K562 (cell line): Measurements from ENCODE around the gene ARHGEF7. TPM values are rescaled to one million over a fixed set of nuclear protein-coding genes. Genes with fewer than 3 reads are reported as not detected.

Experiments used
- ATAC-seq: fragments of 200-7000 bp; cut with Tn5 transposase; 3 replicates; pipeline ENCODE4 v1.9.1; 2020; ENCODE audit warnings: moderate library complexity
- BruUV-seq: library from RNA; stranded (reverse); fragments of 400-500 nt; replicated peaks from 2 replicates; lab custom pipeline; 2021; lab: Mats Ljungman, UMichigan
- CTCF ChIA-PET: fragments of 300-600 bp; formaldehyde crosslinking; extraction: SDS; loops from one replicate; lab custom pipeline; 2021; ENCODE audit warnings: low intra/inter-chr PET ratio; lab: Yijun Ruan, JAX
- POLR2A ChIA-PET: fragments of 300-600, 350-650 bp; sonication (Branson Sonifier 250); formaldehyde crosslinking; extraction: SDS; loops from one replicate; lab custom pipeline; 2021; ENCODE audit warnings: antibody characterized with exemption, inconsistent platforms; lab: Yijun Ruan, JAX
- DNase-seq, 4 experiments: peaks; one replicate each; pipeline versions ENCODE4 v3.0.0 to v3.0.0-alpha.2; 2011 to 2018; ENCODE audit warnings: low spot score in 3 of 4, mixed read lengths in 3 of 4; ENCODE audit errors: extremely low read depth in 1 of 4
- FAIRE-seq: peaks from 2 replicates; lab custom pipeline; 2011; peaks lifted over from hg19 to GRCh38; lab: Jason Lieb, UNC
- H2AFZ ChIP-seq: 2 replicates; pipeline ENCODE4 v1.6.0; 2011; ENCODE audit warnings: low read depth, low read length, control low read depth, inconsistent platforms
- H3K27ac ChIP-seq: fragments of 200-600 bp; 3 replicates; pipeline ENCODE4 v1.8.0; 2011; ENCODE audit warnings: low read depth, mild to moderate bottlenecking, control low read depth, inconsistent platforms, low read length, moderate library complexity, mixed read lengths; ENCODE audit errors: extremely low read depth
- H3K27me3 ChIP-seq, 2 experiments: fragments of 300-600 bp in 1 of 2; 2 replicates in 1 of 2; 3 replicates in 1 of 2; pipeline versions ENCODE4 v1.6.0 to v1.8.0; 2011; ENCODE audit warnings: inconsistent platforms in 2 of 2, low read length in 2 of 2, mild to moderate bottlenecking in 1 of 2, mixed read lengths in 1 of 2, moderate library complexity in 1 of 2; ENCODE audit not compliant: control insufficient read depth in 2 of 2, insufficient read depth in 2 of 2
- H3K36me3 ChIP-seq: fragments of 300-600 bp; 3 replicates; pipeline ENCODE4 v1.8.0; 2011; ENCODE audit warnings: mild to moderate bottlenecking, low read length, inconsistent platforms; ENCODE audit not compliant: control insufficient read depth, insufficient read depth
- H3K4me1 ChIP-seq, 2 experiments: fragments of 200-600 bp in 1 of 2; replicated peaks in 1 of 2; 2 replicates in 1 of 2; 3 replicates in 1 of 2; pipeline versions ENCODE4 v1.5.1 to v1.8.0; 2011; ENCODE audit warnings: inconsistent platforms in 2 of 2, low read length in 2 of 2, mild to moderate bottlenecking in 1 of 2, mixed read lengths in 1 of 2, moderate library complexity in 1 of 2; ENCODE audit not compliant: control insufficient read depth in 2 of 2, insufficient read depth in 2 of 2
- H3K4me2 ChIP-seq: 2 replicates; pipeline ENCODE4 v1.6.1; 2011; ENCODE audit warnings: low read length, control low read depth, inconsistent platforms, mixed read lengths; ENCODE audit not compliant: insufficient read depth
- H3K4me3 ChIP-seq: fragments of 200-600 bp; sonication (generic), shearing (Covaris generic); 2 replicates; pipeline ENCODE4 v1.5.1; 2016; ENCODE audit warnings: control low read depth, inconsistent platforms
- H3K79me2 ChIP-seq: fragments of 200-600 bp; 3 replicates; pipeline ENCODE4 v1.8.0; 2011; ENCODE audit warnings: low read length, inconsistent platforms; ENCODE audit not compliant: control insufficient read depth, insufficient read depth
- H3K9ac ChIP-seq, 2 experiments: 2 replicates each; pipeline versions ENCODE4 v1.6.0 to v1.6.1; 2011; ENCODE audit warnings: low read depth in 2 of 2, low read length in 2 of 2, control low read depth in 1 of 2, inconsistent platforms in 1 of 2, mild to moderate bottlenecking in 1 of 2, mixed read lengths in 1 of 2; ENCODE audit not compliant: insufficient read depth in 1 of 2
- H3K9me1 ChIP-seq: one replicate; pipeline ENCODE4 v1.6.0; 2011; ENCODE audit warnings: inconsistent platforms, mild to moderate bottlenecking, low read length, moderate library complexity; ENCODE audit not compliant: control insufficient read depth, insufficient read depth
- H3K9me3 ChIP-seq: replicated peaks from 2 replicates; pipeline ENCODE4 v1.5.1; 2011; ENCODE audit warnings: low read depth, low read length, inconsistent platforms; ENCODE audit not compliant: control insufficient read depth, insufficient read depth
- H4K20me1 ChIP-seq: replicated peaks from 2 replicates; pipeline ENCODE4 v1.6.1; 2011; ENCODE audit warnings: low read length, inconsistent platforms, mixed read lengths; ENCODE audit not compliant: control insufficient read depth, insufficient read depth
- EP300 ChIP-seq: IDR thresholded peaks from 2 replicates; pipeline ENCODE4 v1.6.1; 2012; ENCODE audit warnings: low read length, improper control_type of control experiment
- FIP1L1 ChIP-seq: fragments of 200-400 bp; formaldehyde crosslinking; IDR thresholded peaks from 2 replicates; pipeline ENCODE4 v1.6.1; 2018; ENCODE audit warnings: mild to moderate bottlenecking, low read depth, low read length; ENCODE audit not compliant: poor library complexity, severe bottlenecking
- FOXK2 ChIP-seq, 2 experiments: fragments of 450-650 bp; IDR thresholded peaks in 1 of 2; conservative IDR thresholded peaks in 1 of 2; 2 replicates each; pipeline ENCODE4 v1.6.1; 2016; ENCODE audit warnings: low read depth in 2 of 2, mild to moderate bottlenecking in 1 of 2
- MXD1 ChIP-seq: fragments of 250-450 bp; sonication (Bioruptor Pico); IDR thresholded peaks from 2 replicates; pipeline ENCODE4 v1.8.0; 2021; ENCODE audit warnings: borderline replicate concordance, mild to moderate bottlenecking, moderate library complexity; ENCODE audit not compliant: poor library complexity, severe bottlenecking
- RAD51 ChIP-seq: fragments of 450-650 bp; IDR thresholded peaks from 2 replicates; pipeline ENCODE4 v1.7.1; 2016; ENCODE audit warnings: low read depth, mild to moderate bottlenecking, borderline replicate concordance
- SAFB ChIP-seq: fragments of 200-400 bp; formaldehyde crosslinking; IDR thresholded peaks from 2 replicates; pipeline ENCODE4 v1.6.1; 2017; ENCODE audit warnings: low read depth, low read length, borderline replicate concordance
- SNIP1 ChIP-seq: fragments of 450-650 bp; IDR thresholded peaks from 2 replicates; pipeline ENCODE4 v1.7.1; 2017; ENCODE audit warnings: low read depth, mild to moderate bottlenecking
- USF1 ChIP-seq: sonication (generic); formaldehyde crosslinking; IDR thresholded peaks from 2 replicates; pipeline ENCODE4 v1.9.0; 2022; ENCODE audit warnings: mild to moderate bottlenecking, missing genetic modification reagents
- ZNF655 ChIP-seq: fragments of 250-450 bp; sonication (Bioruptor Pico); IDR thresholded peaks from 2 replicates; pipeline ENCODE4 v1.5.0; 2021
- WGBS: fragments of 100-300 bp; shearing (Covaris generic); methylation state at CpG from one replicate; pipeline ENCODE4 v1.1.6; 2016; ENCODE audit warnings: low coverage, mixed read lengths; ENCODE audit not compliant: insufficient coverage; ENCODE audit errors: missing lambda C conversion rate; 5-methylcytosine and 5-hydroxymethylcytosine counted together
- in situ Hi-C: fragments of 300-500 bp; cut with MboI; formaldehyde crosslinking; loops from 4 replicates; pipeline ENCODE4 v1.15.0; 2018; ENCODE audit warnings: inconsistent platforms, mixed read lengths
- intact Hi-C: fragments of 100-400 bp; cut with micrococcal nuclease; formaldehyde crosslinking; loops from 2 replicates; pipeline ENCODE4 v1.14.2; 2022
- polyA plus RNA-seq, 8 experiments: library from polyadenylated mRNA; depleted of rRNA in 4 of 8; stranded (reverse) in 5 of 8; unstranded in 3 of 8; fragments of >200 nt; fragmentation: Nextera tagmentation in 2 of 8; fragmentation: Illumina TruSeq in 1 of 8; extraction: Ambion mirVana in 2 of 8; extraction: Trizol in 1 of 8; gene quantifications; 2 replicates each; pipeline versions ENCODE4 v1.2.1 to v1.2.3, GENCODE V29; 2011 to 2014; ENCODE audit warnings: inconsistent platforms in 1 of 8, missing spikeins in 1 of 8
- total RNA-seq, 7 experiments: library from RNA; depleted of rRNA in 6 of 7; stranded (reverse); fragments of >200 nt in 6 of 7; fragmentation: Illumina TruSeq in 2 of 7; extraction: Trizol in 2 of 7; gene quantifications; 2 replicates each; pipeline versions ENCODE4 v1.2.1 to v1.2.3, GENCODE V29; 2011 to 2021; ENCODE audit warnings: low replicate concordance in 1 of 7
- TF ChIP-seq, protein P1 (sequence below): IDR thresholded peaks from 2 replicates; pipeline ENCODE4 v1.6.1; 2011; ENCODE audit warnings: borderline replicate concordance, low read depth, mild to moderate bottlenecking, moderate library complexity, low read length; ENCODE audit not compliant: insufficient read depth, poor library complexity, severe bottlenecking

ARHGEF7 gene
- total and polyA plus RNA-seq, 9 of the 15 experiments (the other 6 are each of a cell fraction or from before 2014, with no cell fraction given) = 2.1 to 26.8 (median 17.5) TPM

- Histone ChIP-seq H3K9ac (no peak overlapping the region), H3K4me2 (no peak overlapping the region), H3K4me3 (no peak overlapping the region), H3K79me2 (no peaks in the 10 kb centered on the region), H3K9me1 (no peaks in the 10 kb centered on the region), H2AFZ (no peak overlapping the region), H3K9me3 (no peaks in the 10 kb centered on the region), H3K27ac (no peak overlapping the region), H3K27me3 (no peaks in the 10 kb centered on the region), H3K36me3 (peaks cover 21% of the 10 kb centered on the region; the same call in 2 of the 3 replicates), H4K20me1 (no peaks in the 10 kb centered on the region)
- ChIA-PET CTCF (no interaction called here), POLR2A (interaction anchor here (0.6 kb wide), 1 partner anchor 70 kb away, joined by 3 read pairs; no protein-coding TSS in a partner anchor)
- FAIRE-seq = no peak
- no TSS peak for BruUV-seq
- intact Hi-C loops = no loop called here
- no peak for DNase-seq
- in situ Hi-C loops = no loop called here
- WGBS = 54% methylated on average over 2 of the region's 2 CpGs
- no peak for ATAC-seq
- no peak for TF ChIP-seq ZNF655
- no peak for TF ChIP-seq SNIP1
- no peak for TF ChIP-seq RAD51
- TF ChIP-seq EP300 = no peak
- TF ChIP-seq, all 486 proteins: peak for 0
- no peaks in the 10 kb centered on the region for H3K4me1 ChIP-seq
These were observed 152.7 kb downstream of the ARHGEF7 start for GRCh38 chr13:111267784-111268183.

- intact Hi-C loops = no loop called here
- Histone ChIP-seq H3K4me2 (no peak overlapping the region), H3K36me3 (peaks cover 29% of the 10 kb centered on the region; the same call in 1 of the 3 replicates), H3K27ac (no peak overlapping the region), H3K9me3 (no peaks in the 10 kb centered on the region), H3K9ac (no peak overlapping the region), H3K4me1 (no peaks in the 10 kb centered on the region), H2AFZ (no peak overlapping the region), H3K79me2 (no peaks in the 10 kb centered on the region), H3K4me3 (no peak overlapping the region), H4K20me1 (no peaks in the 10 kb centered on the region), H3K27me3 (no peaks in the 10 kb centered on the region), H3K9me1 (no peaks in the 10 kb centered on the region)
- ATAC-seq (no peak), FAIRE-seq (no peak), DNase-seq (no peak)
- ChIA-PET POLR2A (interaction anchor here (0.7 to 1.2 kb wide), 2 partner anchors 12 to 21 kb away, joined by 3 read pairs; no protein-coding TSS in a partner anchor), CTCF (no interaction called here)
- BruUV-seq = no TSS peak
- in situ Hi-C loops = no loop called here
- 77% methylated on average over 6 of the region's 10 CpGs for WGBS
- TF ChIP-seq FOXK2 (conservative IDR thresholded peaks at IDR 0.05 in 1 of 2, IDR thresholded peaks at IDR 0.05 in 1 of 2; ENCODE audit: low read depth in 2 of 2) (no peak), MXD1 (no peak), USF1 (CRISPR knock-in tag) (no peak), SAFB (no peak), FIP1L1 (no peak)
- TF ChIP-seq, protein P1, sequence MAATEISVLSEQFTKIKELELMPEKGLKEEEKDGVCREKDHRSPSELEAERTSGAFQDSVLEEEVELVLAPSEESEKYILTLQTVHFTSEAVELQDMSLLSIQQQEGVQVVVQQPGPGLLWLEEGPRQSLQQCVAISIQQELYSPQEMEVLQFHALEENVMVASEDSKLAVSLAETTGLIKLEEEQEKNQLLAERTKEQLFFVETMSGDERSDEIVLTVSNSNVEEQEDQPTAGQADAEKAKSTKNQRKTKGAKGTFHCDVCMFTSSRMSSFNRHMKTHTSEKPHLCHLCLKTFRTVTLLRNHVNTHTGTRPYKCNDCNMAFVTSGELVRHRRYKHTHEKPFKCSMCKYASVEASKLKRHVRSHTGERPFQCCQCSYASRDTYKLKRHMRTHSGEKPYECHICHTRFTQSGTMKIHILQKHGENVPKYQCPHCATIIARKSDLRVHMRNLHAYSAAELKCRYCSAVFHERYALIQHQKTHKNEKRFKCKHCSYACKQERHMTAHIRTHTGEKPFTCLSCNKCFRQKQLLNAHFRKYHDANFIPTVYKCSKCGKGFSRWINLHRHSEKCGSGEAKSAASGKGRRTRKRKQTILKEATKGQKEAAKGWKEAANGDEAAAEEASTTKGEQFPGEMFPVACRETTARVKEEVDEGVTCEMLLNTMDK = no peak
These were observed 154.4 kb downstream of the ARHGEF7 start for GRCh38 chr13:111269508-111269907.
